ENCODE measurements around the gene STX2. TPM values are rescaled to one million over a fixed set of nuclear protein-coding genes. Genes with fewer than 3 reads are reported as not detected.

STX2 gene
- total and polyA plus RNA-seq, 10 of the 15 experiments (the other 5 are each of a cell fraction or from before 2014, with no cell fraction given) = 6.0 to 22.2 (median 10.0) TPM

GRCh38 chr12:130872179-130873096, 33.4 kb upstream of the STX2 start (continued):
- TF ChIP-seq IRF5 (IDR thresholded peaks at IDR 0.05; ENCODE audit: borderline replicate concordance) (no peak), SUZ12 (IDR thresholded peaks at IDR 0.05; ENCODE audit: unreplicated experiment) (no peak), YY1 (IDR thresholded peaks at IDR 0.05; ENCODE audit: low read depth, low read length) (peak; percentile 88), BRCA1 (IDR thresholded peaks at IDR 0.05; ENCODE audit: low read depth, low read length) (no peak), ZBTB11 (CRISPR knock-in tag; IDR thresholded peaks at IDR 0.05) (no peak), NKRF (conservative IDR thresholded peaks at IDR 0.05) (peak; percentile 29; the same call in 1 of the 2 replicates), NR2F1 (conservative IDR thresholded peaks at IDR 0.05) (no peak), NFYA (IDR thresholded peaks at IDR 0.05; ENCODE audit: borderline replicate concordance, low read depth, low read length) (no peak), ZNF592 (IDR thresholded peaks at IDR 0.05) (no peak), BCL11A (IDR thresholded peaks at IDR 0.05; ENCODE audit: low read depth, low read length) (no peak), EZH2 (IDR thresholded peaks at IDR 0.05; ENCODE audit: borderline replicate concordance, control insufficient read depth, low read depth, low read length) (no peak), PKNOX1 (IDR thresholded peaks at IDR 0.05) (no peak), ZSCAN29 (IDR thresholded peaks at IDR 0.05) (no peak), RUNX3 (IDR thresholded peaks at IDR 0.05; ENCODE audit: low read length) (peak; percentile 3; the same call in 1 of the 2 replicates), RB1 (IDR thresholded peaks at IDR 0.05; ENCODE audit: borderline replicate concordance) (no peak), CBX5 (IDR thresholded peaks at IDR 0.05; ENCODE audit: low read depth) (no peak)

All from GM12878 (cell line).